Astrocyte (in vitro differentiated cells and primary cell): ENCODE results near the gene APOBEC3B. TPM values are rescaled to one million over a fixed set of nuclear protein-coding genes. Genes with fewer than 3 reads are reported as not detected.

Experiments
- DNase-seq: peaks from one replicate; pipeline ENCODE4 v3.0.0-alpha.2; 2010; ENCODE audit warnings: low read depth
- FAIRE-seq: peaks from 2 replicates; lab custom pipeline; 2011; peaks lifted over from hg19 to GRCh38; lab: Jason Lieb, UNC
- H2AFZ ChIP-seq: 2 replicates; pipeline ENCODE4 v1.6.0; 2012; ENCODE audit warnings: low read depth, low read length, inconsistent platforms
- H3K27ac ChIP-seq: 2 replicates; pipeline ENCODE4 v1.5.1; 2011; ENCODE audit warnings: low read depth, low read length, inconsistent platforms
- H3K27me3 ChIP-seq: 2 replicates; pipeline ENCODE4 v1.6.0; 2011; ENCODE audit warnings: low read length, inconsistent platforms; ENCODE audit not compliant: insufficient read depth
- H3K36me3 ChIP-seq: 2 replicates; pipeline ENCODE4 v1.5.1; 2011; ENCODE audit warnings: low read length, inconsistent platforms; ENCODE audit not compliant: insufficient read depth
- H3K4me1 ChIP-seq: 2 replicates; pipeline ENCODE4 v1.5.1; 2011; ENCODE audit warnings: low read length, inconsistent platforms; ENCODE audit not compliant: insufficient read depth
- H3K4me2 ChIP-seq: 2 replicates; pipeline ENCODE4 v1.6.0; 2012; ENCODE audit warnings: low read length, inconsistent platforms
- H3K4me3 ChIP-seq: 2 replicates; pipeline ENCODE4 v1.5.1; 2011; ENCODE audit warnings: low read depth, mild to moderate bottlenecking, low read length, inconsistent platforms; ENCODE audit not compliant: insufficient read depth
- H3K79me2 ChIP-seq: 2 replicates; pipeline ENCODE4 v1.6.0; 2012; ENCODE audit warnings: mild to moderate bottlenecking, low read length, inconsistent platforms; ENCODE audit not compliant: insufficient read depth
- H3K9ac ChIP-seq: 2 replicates; pipeline ENCODE4 v1.6.0; 2012; ENCODE audit warnings: mild to moderate bottlenecking, low read length, inconsistent platforms
- H3K9me3 ChIP-seq: 2 replicates; pipeline ENCODE4 v1.5.1; 2012; ENCODE audit warnings: low read depth, mild to moderate bottlenecking, low read length, inconsistent platforms; ENCODE audit not compliant: insufficient read depth
- H4K20me1 ChIP-seq: 2 replicates; pipeline ENCODE4 v1.6.0; 2012; ENCODE audit warnings: low read length, inconsistent platforms; ENCODE audit not compliant: insufficient read depth
- H3K27ac Mint-ChIP-seq: one replicate; pipeline ENCODE4 v1.8.0; 2021; ENCODE audit warnings: mild to moderate bottlenecking, mixed read lengths; ENCODE audit not compliant: unreplicated experiment
- H3K27me3 Mint-ChIP-seq: one replicate; pipeline ENCODE4 v1.8.0; 2021; ENCODE audit warnings: low read depth, mixed read lengths; ENCODE audit not compliant: unreplicated experiment
- H3K36me3 Mint-ChIP-seq: one replicate; pipeline ENCODE4 v1.8.0; 2021; ENCODE audit warnings: low read depth, mixed read lengths; ENCODE audit not compliant: unreplicated experiment
- H3K4me1 Mint-ChIP-seq: one replicate; pipeline ENCODE4 v1.8.0; 2021; ENCODE audit warnings: low read depth, mixed read lengths; ENCODE audit not compliant: unreplicated experiment
- H3K4me3 Mint-ChIP-seq: one replicate; pipeline ENCODE4 v1.8.0; 2021; ENCODE audit warnings: mild to moderate bottlenecking, moderate library complexity, mixed read lengths; ENCODE audit not compliant: unreplicated experiment
- H3K9me3 Mint-ChIP-seq: one replicate; pipeline ENCODE4 v1.8.0; 2021; ENCODE audit warnings: mild to moderate bottlenecking, mixed read lengths; ENCODE audit not compliant: unreplicated experiment
- EZH2 ChIP-seq: IDR thresholded peaks from 2 replicates; pipeline ENCODE4 v1.6.1; 2012; ENCODE audit warnings: mild to moderate bottlenecking, low read length, inconsistent platforms; ENCODE audit not compliant: insufficient read depth
- total RNA-seq: library from RNA; stranded (reverse); gene quantifications from 2 replicates; pipeline ENCODE4 v1.2.1, GENCODE V29; 2021
- TF ChIP-seq, protein P1 (sequence below): IDR thresholded peaks from 2 replicates; pipeline ENCODE4 v1.5.1; 2011; ENCODE audit warnings: low read depth, mild to moderate bottlenecking, inconsistent platforms, low read length, moderate library complexity; ENCODE audit not compliant: insufficient read depth

APOBEC3B gene
- total RNA-seq, 1 donor from 2014 or later: 3.0 TPM

DNA sequence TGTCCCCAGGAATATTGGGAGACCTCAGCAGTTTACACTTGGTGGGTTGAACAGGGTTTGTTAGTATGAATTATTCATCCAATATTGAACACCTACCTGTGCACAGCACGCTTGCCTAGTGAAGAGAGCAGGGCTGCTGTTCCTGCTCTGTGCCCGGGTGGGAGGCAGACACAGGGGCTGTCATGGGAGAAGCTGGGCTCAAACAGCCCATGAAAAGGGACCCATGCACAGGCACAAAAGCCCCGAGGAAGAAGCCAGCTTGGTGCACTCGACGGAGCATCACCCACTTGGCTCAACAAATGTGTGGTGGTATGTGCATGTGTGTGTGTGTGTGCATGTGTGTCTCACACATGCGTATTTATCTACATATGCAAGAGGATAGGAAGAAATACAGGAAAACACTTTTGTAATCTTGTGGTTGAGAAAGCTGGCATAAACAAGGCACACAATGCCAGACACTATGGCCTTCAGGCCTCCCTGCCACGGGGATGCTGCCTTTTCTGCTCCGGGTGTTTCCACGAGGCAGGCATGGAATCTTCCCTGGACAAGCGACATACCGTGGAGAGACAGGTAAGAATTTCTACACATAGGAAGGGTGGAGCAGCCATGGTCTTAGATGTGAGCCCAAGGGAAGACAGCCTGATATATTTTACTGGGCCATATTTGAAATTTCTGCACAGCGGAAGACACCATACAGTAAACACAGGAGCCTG is 29.7 kb upstream of the APOBEC3B start:
- Histone ChIP-seq H2AFZ (no peak overlapping the region), H3K79me2 (no peaks in the 10 kb centered on the region), H3K4me1 (no peaks in the 10 kb centered on the region), H3K27me3 (peaks cover 27% of the 10 kb centered on the region), H4K20me1 (no peaks in the 10 kb centered on the region), H3K9me3 (no peaks in the 10 kb centered on the region), H3K36me3 (no peaks in the 10 kb centered on the region), H3K9ac (no peak overlapping the region), H3K4me2 (no peak overlapping the region), H3K27ac (no peak overlapping the region), H3K4me3 (no peak overlapping the region)
- Mint-ChIP-seq H3K4me1 (no peaks in the 10 kb centered on the region), H3K36me3 (no peaks in the 10 kb centered on the region), H3K27me3 (peaks cover 68% of the 10 kb centered on the region), H3K9me3 (peaks cover 2% of the 10 kb centered on the region), H3K4me3 (no peak overlapping the region), H3K27ac (no peak overlapping the region)
- TF ChIP-seq EZH2: no peak
- TF ChIP-seq, protein P1, sequence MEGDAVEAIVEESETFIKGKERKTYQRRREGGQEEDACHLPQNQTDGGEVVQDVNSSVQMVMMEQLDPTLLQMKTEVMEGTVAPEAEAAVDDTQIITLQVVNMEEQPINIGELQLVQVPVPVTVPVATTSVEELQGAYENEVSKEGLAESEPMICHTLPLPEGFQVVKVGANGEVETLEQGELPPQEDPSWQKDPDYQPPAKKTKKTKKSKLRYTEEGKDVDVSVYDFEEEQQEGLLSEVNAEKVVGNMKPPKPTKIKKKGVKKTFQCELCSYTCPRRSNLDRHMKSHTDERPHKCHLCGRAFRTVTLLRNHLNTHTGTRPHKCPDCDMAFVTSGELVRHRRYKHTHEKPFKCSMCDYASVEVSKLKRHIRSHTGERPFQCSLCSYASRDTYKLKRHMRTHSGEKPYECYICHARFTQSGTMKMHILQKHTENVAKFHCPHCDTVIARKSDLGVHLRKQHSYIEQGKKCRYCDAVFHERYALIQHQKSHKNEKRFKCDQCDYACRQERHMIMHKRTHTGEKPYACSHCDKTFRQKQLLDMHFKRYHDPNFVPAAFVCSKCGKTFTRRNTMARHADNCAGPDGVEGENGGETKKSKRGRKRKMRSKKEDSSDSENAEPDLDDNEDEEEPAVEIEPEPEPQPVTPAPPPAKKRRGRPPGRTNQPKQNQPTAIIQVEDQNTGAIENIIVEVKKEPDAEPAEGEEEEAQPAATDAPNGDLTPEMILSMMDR: no peak
- DNase-seq: no peak
- no peak for FAIRE-seq

DNA sequence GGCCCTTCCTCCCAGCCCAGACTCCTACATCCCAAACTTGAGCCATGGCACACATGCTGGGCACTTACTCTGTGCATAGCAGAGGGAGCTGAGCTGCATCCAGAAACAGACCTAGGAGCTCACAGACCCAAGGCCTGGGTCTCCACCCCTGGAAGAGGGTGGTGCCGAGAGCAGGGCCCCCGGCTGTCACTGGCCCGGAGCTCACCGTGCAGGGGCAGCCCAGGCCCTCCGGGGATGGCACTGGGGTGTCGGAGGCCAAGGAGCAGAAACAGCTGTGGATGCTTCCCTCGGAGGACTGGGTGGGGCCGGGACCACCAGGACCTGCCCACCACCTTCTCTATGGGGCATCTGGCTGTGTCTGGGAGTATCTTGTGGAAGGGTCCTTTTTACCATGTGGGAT is 29.1 kb upstream of the APOBEC3B start:
- no peaks in the 10 kb centered on the region for H3K4me1 ChIP-seq
- H3K4me1 Mint-ChIP-seq: no peaks in the 10 kb centered on the region
- no peaks in the 10 kb centered on the region for H3K79me2 ChIP-seq
- no peak overlapping the region for H3K4me2 ChIP-seq
- H2AFZ ChIP-seq: no peak overlapping the region
- H4K20me1 ChIP-seq: no peaks in the 10 kb centered on the region
- FAIRE-seq (no peak), DNase-seq (no peak)
- no peaks in the 10 kb centered on the region for H3K36me3 ChIP-seq
- no peak overlapping the region for H3K4me3 ChIP-seq
- peaks cover 2% of the 10 kb centered on the region for H3K9me3 Mint-ChIP-seq
- peaks cover 67% of the 10 kb centered on the region for H3K27me3 Mint-ChIP-seq
- no peak overlapping the region for H3K27ac Mint-ChIP-seq
- no peaks in the 10 kb centered on the region for H3K9me3 ChIP-seq
- H3K27ac ChIP-seq: no peak overlapping the region
- no peak for TF ChIP-seq EZH2
- TF ChIP-seq, protein P1: no peak
- no peaks in the 10 kb centered on the region for H3K36me3 Mint-ChIP-seq
- H3K4me3 Mint-ChIP-seq: no peak overlapping the region
- H3K27me3 ChIP-seq: peaks cover 23% of the 10 kb centered on the region
- no peak overlapping the region for H3K9ac ChIP-seq
